Measurements from ENCODE around the gene SIGLEC14.

DNA sequence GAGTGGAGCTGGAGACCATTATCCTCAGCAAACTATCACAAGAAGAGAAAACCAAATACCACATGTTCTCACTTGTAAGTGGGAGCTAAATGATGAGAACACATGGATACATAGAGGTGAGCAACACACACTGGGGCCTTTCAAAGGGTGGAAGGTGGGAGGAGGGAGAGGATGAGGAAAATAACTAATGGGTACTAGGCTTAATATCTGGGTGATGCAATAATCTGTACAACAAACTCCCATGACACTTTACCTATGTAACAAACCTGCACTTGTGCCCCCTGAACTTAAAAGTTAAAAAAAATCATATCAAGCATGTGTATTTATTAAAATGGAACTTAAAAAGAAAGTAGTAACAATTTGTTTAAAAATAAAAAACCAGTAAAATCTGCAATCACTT is 5.0 kb downstream of the SIGLEC14 start:
- TF ChIP-seq HDAC2 (IDR thresholded peaks at IDR 0.05) (no peak), NR3C1 (IDR thresholded peaks at IDR 0.05) (no peak), RNF2 (IDR thresholded peaks at IDR 0.05; ENCODE audit: borderline replicate concordance, low read depth) (no peak), POLR2A (IDR thresholded peaks at IDR 0.05; ENCODE audit: low read length) (no peak), SMC3 (IDR thresholded peaks at IDR 0.05) (no peak), RAD21 (conservative IDR thresholded peaks at IDR 0.05 in 1 of 2, IDR thresholded peaks at IDR 0.05 in 1 of 2) (no peak), JUN (IDR thresholded peaks at IDR 0.05) (no peak)
- TF ChIP-seq, protein P1, sequence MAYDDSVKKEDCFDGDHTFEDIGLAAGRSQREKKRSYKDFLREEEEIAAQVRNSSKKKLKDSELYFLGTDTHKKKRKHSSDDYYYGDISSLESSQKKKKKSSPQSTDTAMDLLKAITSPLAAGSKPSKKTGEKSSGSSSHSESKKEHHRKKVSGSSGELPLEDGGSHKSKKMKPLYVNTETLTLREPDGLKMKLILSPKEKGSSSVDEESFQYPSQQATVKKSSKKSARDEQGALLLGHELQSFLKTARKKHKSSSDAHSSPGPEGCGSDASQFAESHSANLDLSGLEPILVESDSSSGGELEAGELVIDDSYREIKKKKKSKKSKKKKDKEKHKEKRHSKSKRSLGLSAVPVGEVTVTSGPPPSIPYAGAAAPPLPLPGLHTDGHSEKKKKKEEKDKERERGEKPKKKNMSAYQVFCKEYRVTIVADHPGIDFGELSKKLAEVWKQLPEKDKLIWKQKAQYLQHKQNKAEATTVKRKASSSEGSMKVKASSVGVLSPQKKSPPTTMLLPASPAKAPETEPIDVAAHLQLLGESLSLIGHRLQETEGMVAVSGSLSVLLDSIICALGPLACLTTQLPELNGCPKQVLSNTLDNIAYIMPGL (CRISPR knock-in tag; IDR thresholded peaks at IDR 0.05; ENCODE audit: borderline replicate concordance): no peak
- TF ChIP-seq, protein P2, sequence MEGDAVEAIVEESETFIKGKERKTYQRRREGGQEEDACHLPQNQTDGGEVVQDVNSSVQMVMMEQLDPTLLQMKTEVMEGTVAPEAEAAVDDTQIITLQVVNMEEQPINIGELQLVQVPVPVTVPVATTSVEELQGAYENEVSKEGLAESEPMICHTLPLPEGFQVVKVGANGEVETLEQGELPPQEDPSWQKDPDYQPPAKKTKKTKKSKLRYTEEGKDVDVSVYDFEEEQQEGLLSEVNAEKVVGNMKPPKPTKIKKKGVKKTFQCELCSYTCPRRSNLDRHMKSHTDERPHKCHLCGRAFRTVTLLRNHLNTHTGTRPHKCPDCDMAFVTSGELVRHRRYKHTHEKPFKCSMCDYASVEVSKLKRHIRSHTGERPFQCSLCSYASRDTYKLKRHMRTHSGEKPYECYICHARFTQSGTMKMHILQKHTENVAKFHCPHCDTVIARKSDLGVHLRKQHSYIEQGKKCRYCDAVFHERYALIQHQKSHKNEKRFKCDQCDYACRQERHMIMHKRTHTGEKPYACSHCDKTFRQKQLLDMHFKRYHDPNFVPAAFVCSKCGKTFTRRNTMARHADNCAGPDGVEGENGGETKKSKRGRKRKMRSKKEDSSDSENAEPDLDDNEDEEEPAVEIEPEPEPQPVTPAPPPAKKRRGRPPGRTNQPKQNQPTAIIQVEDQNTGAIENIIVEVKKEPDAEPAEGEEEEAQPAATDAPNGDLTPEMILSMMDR (IDR thresholded peaks at IDR 0.05): no peak
